ENCODE results near the gene COX7B2.
A peak's percentile ranks its signal among the peaks of the same experiment; 100 is the strongest.

The COX7B2 gene, protein sequence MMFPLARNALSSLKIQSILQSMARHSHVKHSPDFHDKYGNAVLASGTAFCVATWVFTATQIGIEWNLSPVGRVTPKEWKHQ

DNA sequence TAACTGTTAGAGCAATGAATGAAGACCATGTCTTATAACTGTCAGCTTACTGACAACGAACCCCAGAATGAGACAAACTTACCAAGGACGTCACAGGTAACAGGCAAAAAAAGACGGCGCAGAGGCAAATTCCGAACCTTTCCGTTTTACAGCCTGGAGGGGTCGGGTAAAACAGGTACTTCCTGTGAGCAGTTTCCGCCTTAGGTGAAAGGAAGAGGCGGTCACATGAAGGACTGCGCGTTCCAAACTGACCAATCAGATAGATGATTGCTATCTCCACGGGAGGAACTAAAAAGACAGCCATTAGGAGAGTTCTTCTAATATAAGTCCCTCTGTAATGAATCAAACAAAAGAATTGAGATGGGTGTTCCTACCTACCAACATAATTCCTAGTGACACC, at the start of gene COX7B2:
TSS of gene COX7B2 (minus strand) at position 168 of the 400 bp plus-strand sequence. CDS start 174,053 bp downstream, outside the sequence.
- no peak for DNase-seq

DNA sequence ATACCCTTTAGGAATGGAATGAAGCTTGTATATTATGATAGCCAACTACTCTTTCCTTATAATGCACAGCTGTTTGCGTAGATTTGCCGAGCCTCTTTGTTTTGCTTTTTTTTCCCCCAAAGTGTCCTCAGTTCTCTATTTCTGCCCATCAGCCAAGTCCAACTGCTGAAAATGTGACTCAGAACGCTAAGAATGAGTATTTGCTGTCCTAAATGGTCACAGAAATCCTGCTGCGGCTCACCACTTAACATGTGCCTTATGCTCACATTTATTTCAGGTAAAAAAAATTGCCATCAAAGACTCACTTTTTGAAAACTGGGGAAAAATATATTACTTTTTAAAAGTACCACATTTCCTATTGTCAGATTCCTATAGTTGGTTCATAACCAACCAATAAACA, 47.4 kb upstream of the COX7B2 start:
- DNase-seq, result no peak

DNA sequence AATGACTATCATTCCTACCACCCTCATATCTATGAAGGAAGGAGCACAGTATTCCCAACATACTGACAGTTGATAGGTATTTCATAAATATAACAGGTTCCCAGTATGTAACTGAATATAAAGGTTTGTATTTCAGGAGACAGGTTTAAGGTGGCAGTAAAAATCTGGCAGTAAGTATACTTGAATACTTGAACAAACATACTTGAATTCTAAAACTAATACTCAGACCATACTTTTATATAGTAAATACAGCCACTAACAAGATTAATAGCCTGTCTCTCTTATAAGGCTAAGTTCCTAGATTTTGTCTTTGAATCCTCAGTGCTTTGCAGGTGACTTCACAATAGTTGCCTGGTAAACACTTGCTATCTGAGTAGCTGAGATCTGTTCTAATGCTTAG, 46.6 kb upstream of the COX7B2 start:
- DNase-seq, result no peak

DNA sequence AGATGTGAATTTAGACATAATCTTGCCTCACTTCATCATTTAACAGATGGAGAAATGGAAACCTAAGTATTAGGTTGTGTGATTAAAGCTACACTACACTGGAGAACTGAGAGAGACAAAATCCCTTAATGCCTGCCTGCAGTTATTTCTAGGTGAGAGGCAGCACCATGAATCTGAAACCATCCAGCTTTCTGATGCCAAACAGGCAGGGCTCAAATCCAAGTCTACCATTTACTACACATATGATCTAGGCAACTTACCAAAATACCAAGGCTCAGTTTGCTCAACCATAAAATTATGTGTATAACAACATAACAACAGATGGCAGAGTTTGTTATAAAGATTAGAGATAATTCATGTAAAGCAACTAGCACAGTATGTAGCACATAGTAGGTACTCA, 45.6 kb upstream of the COX7B2 start:
- no peak for DNase-seq

DNA sequence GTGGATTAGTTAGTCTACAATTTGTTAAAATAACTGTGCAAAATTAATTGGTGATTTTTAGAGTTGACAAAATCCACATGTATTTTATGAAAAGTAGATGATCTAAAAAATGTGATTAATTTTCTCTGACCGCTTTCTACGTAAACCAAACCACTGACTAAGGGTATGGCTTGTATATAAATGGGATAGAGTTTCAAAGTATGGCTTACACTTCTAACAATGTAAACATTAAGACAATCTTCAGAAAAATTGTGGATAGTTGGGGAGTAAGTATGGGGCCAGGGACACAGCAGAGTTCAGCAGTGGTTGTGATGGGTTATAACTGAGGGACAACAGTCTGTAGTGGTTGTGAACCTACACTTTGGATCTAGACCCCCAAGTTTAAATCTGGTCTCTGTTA, 44.5 kb upstream of the COX7B2 start:
- no peak for DNase-seq

DNA sequence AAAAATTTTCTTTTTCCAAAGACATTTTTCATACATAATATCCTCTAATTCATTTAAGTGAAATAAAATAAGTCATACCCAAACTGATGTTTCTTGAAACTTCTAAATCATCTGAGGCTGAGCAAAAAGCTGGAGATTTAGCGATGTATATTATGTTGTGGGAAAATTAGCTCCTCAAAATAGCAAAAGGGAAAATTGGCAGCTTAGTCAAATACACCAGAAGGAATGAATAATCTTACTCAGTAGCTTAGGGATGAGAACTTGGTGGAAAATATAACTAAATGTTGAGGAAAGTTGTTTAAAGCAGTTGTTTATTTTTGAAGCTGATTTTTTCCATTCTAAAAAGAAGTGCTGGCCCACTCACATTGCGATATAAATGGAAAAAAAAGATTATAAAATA, 43.4 kb upstream of the COX7B2 start:
- DNase-seq, result no peak

DNA sequence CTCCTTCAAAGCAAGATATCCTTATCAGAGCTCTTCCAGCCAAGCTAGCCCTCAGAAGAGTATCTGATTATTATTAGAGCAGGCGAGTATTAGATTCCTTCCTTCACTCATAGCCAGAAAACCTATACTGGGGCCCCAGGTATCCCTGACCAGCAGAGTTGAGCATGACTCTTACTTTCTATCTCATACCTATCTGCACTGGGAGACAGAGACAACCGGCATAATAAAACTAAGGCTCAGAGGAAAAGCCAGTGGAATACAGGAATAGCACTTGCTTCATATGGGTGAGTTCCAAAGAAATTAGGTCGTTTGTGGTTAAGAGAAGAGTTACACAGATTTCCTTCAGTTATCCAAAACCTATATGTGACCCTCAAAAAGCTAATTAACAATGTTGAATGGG, 41.8 kb upstream of the COX7B2 start:
- DNase-seq, result no peak

DNA sequence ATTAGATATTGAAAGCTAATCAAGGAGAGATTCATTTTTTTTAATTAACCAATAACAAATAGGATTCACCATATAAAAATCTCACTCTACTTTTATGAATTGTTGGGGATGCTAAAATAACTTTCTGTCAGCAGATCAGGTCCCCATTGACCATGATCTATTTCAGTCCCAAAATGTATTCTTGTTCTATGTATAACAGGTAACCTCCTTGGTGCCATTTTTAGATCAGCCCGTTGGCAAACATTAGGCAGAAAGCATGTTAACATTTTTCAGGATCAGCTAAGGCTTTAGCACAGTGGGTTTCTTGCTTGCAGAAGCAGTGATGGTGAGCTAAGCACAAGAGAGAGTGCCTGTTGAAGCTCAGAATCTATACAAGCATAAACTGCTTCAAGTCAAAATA, 40.8 kb upstream of the COX7B2 start:
- DNase-seq, result no peak

DNA sequence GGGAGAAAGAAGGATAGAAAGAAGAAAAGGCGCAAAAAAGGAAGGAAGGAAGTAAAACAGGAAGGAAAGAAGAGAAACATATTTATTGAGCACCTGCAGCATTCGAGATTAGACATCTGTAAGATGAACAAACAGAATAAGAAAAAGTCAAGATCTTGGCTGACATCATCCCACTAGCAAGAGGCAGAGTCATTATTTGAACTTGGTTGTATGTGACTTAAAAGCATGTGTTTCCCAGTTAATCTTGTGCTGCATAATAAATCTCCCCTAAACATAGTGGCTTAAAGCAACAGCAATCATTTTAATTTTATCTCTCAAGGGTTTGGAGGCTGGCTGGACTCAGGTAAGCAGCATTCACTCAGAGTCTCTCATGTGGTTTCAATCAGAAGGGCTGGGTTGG, 38.5 kb upstream of the COX7B2 start:
- DNase-seq, result no peak

DNA sequence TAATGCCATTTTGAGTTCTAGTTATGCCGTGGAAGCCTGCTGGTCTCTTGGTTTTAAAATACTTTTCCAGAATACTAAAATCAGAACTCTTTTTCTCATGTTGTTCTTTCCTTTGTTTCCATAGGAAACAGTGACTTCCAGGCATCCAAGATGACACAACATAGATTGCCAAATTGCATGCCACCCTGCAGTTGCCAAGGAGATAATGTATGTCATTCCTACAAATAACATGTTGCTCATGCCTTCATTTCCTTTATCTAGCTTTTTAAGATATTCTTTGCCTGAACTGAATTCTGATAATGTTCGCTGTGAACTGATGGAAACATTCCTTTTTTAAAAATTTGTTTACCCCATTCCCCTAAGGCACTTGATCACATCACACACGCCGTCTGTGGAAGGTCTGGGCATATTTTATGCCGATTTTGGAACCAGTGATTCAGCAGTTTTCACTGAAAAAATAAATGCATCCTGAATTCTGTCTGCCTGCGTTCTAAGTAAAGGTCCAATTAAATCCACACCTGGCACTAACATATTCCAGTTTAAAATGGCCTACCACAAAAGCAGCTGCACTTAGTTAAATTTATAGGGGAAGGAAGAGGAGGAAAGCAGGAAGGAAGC, 38.0 kb upstream of the COX7B2 start:
- no peak for DNase-seq

DNA sequence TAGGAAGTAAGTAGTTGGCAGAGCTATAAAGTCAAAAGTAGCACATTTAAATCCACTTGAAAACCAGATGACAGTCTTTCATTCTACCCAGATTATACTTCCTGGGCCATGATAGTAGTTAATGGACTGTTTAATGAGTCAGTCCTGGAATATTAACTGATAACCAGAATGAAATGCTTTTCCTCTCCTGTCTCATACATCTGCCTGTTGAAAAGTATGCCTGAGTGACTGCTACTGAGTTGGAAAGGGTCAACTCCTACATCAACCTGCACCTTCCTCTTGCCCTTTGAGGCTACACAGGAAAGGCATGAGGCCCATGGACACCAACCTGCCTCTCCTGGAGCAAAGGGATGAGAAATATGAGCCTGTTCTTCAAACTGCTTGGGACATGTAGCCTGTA, 36.0 kb upstream of the COX7B2 start:
- DNase-seq, result no peak

DNA sequence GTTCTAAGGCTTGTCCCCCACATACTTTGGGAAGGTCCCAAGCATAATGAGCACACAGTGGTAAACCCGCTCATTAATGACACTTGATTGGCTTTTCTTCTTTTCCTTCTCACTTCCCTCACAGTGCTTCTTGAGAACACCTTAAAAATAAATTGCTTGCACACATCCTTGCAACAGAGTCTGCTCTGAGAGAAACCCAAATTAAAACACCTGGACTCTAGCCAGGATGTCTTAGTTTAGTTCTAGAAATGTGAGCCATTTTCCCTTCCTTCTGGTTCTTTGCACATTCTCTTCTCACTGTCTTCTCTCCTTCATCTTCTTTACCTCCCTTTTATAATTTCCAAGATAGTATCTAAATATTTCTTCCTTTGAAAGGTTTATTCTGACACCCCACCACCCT, 35.3 kb upstream of the COX7B2 start:
- no peak for DNase-seq

DNA sequence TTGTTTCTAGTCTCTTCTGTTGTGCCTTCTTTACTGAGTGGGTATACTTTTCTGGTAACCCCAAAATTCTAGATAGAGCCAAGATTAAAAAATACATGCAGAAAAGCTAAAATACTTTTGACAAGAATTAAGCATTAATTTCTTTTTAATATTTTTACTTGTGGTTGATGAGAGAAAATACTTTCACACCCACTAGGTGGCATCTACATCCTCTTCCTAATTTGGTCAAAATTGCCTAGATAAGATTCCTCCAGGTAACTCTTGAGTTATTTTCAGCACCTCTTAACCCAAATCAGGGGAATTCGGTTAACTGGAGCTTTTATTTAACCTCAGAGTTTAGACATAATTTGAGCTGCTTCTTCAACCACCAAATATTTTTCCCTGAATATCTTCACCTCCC, 28.4 kb upstream of the COX7B2 start:
- no peak for DNase-seq

DNA sequence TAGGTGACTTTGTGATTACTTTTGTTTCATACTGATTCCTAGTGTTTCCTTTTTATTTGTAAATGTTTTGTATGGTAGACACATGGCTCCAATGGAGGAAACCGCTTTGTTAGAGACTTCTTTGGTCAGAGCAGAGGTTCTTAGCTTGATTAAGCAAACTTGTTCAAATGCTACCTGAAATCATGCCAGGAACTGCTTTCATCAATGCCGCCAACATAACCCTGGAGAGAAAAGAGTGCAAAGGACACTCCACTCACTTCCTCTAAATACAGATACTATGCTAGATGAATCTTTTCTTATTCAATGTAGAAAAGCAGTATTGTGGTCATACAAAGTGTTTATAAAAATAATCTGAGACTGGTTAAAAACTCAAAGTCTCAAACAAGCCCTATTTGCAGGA, 25.7 kb upstream of the COX7B2 start:
- DNase-seq, result no peak

DNA sequence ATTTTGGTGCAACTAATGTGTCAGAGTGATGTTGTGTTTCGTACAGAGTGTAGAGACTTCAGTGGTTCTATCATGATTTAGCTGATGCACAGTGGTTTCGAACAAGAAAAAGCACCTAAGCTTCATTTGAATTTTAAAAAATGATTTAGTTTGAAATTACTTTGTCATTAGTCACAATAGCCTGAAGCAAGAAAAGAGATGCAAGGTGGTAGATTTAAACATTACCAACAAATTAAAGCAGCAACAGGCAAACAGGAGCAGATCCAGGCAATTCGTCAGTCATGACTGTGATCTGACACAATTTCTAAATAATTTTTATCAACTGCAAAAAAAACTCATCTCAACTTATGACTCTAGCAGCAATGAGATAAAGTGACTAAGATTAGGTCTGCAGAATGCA, 24.6 kb upstream of the COX7B2 start:
- no peak for DNase-seq

DNA sequence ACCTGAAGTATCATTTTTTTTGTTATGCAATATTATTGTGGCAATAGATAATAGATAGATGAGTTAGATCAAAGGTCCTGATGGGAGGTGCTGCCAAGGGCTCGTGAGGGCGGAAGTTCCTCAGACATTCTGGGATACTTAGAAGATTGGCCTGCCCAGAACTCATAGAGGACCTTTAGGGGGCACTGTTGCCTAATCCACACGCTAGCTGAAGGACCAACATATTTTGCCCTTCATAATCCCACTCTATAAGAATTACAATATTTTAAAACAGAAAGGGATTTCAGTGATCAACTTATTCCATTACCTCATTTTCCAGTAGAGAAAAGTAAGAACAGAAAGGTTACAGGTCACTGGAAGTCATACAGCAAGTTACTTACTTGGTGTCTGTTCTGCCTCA, 22.9 kb upstream of the COX7B2 start:
- peak; percentile 33 for DNase-seq

DNA sequence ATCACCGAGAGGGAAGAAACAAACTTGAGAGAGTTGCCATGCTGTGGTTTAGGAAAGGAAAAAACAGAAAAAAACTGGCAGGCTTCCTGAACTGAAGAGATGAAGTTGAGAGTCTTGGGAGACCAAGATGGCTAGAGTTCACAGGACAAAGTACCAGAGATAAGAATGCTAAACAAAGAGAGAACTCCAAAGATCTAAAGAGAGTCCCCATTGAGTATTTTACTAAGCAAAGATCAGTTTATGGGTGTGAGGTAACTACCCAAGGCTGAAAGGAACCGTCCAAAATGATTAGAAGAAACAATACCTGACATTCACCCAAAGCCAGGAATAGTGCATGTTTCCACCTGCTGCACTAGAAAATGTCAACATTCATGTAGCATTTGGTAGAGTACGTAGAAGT, 21.8 kb upstream of the COX7B2 start:
- no peak for DNase-seq

DNA sequence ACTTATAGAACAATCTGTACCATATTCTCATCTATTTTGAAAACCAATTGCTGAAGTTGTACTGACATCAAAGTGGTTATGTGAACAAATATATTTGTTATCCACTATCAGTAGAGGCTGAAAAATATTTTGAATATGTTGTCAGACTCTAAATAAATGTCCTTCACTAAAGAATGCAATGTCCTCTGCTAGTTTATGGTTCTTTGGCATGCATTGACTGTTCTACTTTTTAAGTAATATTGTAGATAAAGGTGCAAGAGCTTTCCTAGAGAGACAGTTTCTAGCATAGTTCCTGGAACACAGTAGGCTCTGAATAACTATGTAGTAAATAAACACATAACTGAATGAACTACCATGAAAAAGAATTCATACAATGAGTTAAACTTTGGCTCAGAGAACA, 18.2 kb upstream of the COX7B2 start:
- DNase-seq, result no peak

DNA sequence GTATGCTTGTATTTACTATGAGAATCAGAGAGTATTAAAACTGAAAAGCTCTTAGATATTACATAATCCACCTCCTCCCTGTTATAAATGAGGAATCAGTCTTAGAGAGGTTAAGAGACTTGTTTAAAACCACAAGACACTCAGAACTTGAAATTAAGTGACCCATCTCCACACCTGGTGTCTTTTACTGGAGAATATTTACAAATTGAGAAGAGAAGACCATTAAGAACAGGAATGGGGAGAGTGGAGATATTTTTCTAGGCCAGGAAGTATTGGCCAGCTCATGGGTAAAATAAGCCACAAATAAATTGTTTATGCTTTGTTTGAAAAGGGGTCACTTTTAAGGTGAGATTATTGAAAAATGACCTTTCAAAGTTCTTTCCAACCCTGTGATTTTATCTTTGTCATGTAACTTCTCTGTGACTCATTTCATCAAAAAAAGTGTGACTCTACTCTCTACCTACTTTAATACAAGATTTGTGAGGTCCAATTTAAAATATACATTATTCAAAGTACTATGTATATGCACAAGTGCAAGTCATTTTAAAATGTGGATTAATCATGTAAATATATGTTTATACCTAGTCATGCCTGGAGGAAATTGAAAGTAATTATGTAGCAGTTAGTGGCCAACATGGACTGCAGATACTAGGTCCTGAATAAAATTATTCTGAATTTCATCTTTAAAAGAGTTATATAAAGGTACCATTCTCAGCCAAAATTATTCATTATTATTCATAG, 15.9 kb upstream of the COX7B2 start:
- DNase-seq, result no peak

DNA sequence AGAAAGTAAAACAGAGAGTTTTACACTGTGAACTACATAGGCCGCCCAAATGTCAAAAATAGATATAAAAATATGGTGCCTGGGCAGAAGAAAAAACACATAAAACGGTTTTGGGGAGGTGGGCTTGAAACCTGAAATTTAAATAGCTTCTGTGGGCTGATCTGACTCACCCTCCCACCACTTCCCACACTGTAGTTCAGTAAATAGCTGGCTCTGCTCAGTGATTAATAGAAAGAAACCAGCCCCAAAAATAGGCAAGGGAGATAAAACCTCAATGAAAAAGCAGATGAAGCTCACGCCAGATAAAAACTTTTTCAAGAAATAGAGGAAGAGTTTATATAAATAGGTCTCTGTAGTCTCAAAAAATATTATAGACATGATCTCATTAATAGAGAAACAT, 13.2 kb upstream of the COX7B2 start:
- DNase-seq, result no peak

DNA sequence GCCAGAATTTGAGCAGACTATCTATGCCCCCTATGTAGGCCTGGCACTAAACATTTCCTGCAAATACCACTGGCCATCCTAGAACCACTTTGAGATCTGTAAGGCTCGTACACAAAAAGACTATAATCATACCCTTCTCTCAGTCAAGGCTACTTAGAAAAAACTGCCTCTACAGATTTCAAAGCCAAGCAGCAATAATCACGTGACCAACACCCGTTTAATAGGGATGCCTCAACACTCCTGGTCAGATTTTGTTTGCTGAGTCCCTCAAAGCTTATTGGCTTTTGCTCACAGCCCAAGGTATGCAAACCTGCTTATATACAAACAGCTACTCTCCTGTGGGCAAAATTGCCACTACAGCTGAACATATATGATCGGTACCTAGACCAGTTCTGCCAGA, 897 bp downstream of the COX7B2 start:
- no peak for DNase-seq

DNA sequence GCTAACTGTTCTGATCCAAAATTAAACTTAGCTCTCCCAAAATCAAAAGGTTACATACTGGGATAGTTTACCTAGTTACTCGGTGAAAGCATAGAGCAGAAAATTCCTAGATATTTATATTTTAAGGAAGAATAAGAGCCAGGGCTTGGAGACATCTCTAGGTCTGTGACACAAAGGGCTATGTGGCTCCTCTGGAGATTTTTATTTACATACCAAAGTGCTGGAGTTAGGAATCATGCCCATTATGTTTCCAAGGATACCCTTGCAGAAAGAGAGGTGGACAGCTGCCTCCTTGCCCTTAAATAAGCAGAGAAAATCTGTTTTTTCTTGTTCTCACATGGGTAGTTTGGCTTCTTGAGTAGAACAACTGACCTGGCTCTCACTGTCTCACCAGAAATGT, 9.0 kb downstream of the COX7B2 start:
- DNase-seq, result no peak

DNA sequence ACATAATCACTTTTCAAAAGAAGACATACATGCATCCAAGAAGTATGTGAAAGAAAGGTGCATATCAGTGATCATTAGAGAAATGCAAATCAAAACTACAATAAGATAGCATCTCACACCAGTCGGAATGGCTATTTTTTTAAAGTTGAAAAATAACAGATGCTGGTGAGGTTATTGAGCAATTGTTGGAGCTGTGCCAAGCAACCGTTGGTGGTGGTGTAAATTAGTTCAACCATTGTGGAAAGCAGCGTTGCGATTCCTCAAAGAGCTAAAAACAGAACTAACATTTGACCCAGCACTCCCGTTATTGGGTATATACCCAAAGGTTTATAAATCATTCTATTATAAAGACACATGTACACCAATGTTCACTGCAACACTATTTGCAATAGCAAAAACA, 14.2 kb downstream of the COX7B2 start:
- no peak for DNase-seq

DNA sequence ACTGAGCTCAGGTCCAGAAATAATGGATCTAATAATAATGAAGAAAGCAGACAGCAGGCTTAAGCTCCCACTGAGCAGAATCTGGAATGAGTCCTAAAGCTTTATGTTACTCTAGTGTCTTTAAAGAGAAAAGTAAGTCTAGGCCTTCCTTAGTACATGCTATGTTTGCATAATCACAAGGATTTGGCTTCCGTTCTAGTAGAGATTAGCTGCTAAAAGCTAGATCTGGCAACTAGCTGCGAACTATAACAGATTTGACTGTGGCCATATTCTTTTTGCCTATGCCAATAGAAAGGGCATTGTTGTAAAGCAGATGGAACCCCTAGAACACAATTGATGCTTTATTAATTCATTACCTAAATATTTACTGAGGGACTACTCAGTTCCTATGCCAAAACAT, 19.0 kb downstream of the COX7B2 start:
- DNase-seq, result no peak

DNA sequence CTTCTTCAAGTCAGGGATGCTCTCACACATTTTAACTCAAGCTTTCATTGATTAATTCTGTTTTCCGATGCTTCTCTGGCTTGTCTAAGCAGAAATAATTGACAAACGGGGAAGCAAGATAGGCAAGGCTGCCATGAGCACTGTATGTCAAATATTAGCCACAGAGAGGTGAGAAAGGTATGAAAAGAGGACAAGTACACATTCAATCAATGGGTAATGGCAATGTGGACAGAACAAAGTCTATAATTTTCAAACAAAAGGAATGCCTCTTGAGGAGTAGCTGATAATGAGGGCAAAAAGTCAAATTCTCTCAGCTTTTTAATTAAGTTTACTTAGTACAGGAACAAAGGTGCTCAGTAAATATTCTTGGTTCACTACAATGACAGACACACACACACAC, 19.6 kb downstream of the COX7B2 start:
- DNase-seq, result no peak

Data from CD4-positive, alpha-beta T cell treated with Interleukin-17A for 1 hour (primary cell).